Ishikawa (cell line): ENCODE data around the gene NFE2L2.

ENCODE experiments used
- CEBPB ChIP-seq: IDR thresholded peaks from 2 replicates; pipeline ENCODE4 v1.6.1; 2012
- CREB1 ChIP-seq: IDR thresholded peaks from 2 replicates; pipeline ENCODE4 v1.6.1; 2012; ENCODE audit warnings: low read depth
- EGR1 ChIP-seq: IDR thresholded peaks from 2 replicates; pipeline ENCODE4 v1.6.1; 2012
- EP300 ChIP-seq: IDR thresholded peaks from 2 replicates; pipeline ENCODE4 v1.6.1; 2012; ENCODE audit warnings: borderline replicate concordance
- FOXM1 ChIP-seq: IDR thresholded peaks from 2 replicates; pipeline ENCODE4 v1.6.1; 2012; ENCODE audit warnings: low read depth, borderline replicate concordance
- MAX ChIP-seq: IDR thresholded peaks from 2 replicates; pipeline ENCODE4 v1.6.1; 2012
- NFIC ChIP-seq: IDR thresholded peaks from 2 replicates; pipeline ENCODE4 v1.6.1; 2012
- RAD21 ChIP-seq: IDR thresholded peaks from 2 replicates; pipeline ENCODE4 v1.6.1; 2012; ENCODE audit warnings: low read depth
- REST ChIP-seq: IDR thresholded peaks from 2 replicates; pipeline ENCODE4 v1.6.1; 2012; ENCODE audit warnings: low read depth, mild to moderate bottlenecking
- TAF1 ChIP-seq: IDR thresholded peaks from 2 replicates; pipeline ENCODE4 v1.6.1; 2012; ENCODE audit warnings: low read depth, mild to moderate bottlenecking
- TCF12 ChIP-seq: IDR thresholded peaks from 2 replicates; pipeline ENCODE4 v1.6.1; 2012; ENCODE audit warnings: low read depth
- TEAD4 ChIP-seq: IDR thresholded peaks from 2 replicates; pipeline ENCODE4 v1.6.1; 2012
- USF1 ChIP-seq: IDR thresholded peaks from 2 replicates; pipeline ENCODE4 v1.6.1; 2012
- YY1 ChIP-seq: IDR thresholded peaks from 2 replicates; pipeline ENCODE4 v1.6.1; 2012; ENCODE audit warnings: low read depth
- ZBTB7A ChIP-seq: IDR thresholded peaks from 2 replicates; pipeline ENCODE4 v1.6.1; 2012; ENCODE audit warnings: low read depth

NFE2L2 gene

GRCh38 chr2:177212106-177212890 is 52.2 kb downstream of the NFE2L2 start, which contains the start of gene HNRNPA3:
Gene HNRNPA3, plus strand, starts transcription at chr2:177212794. Its CDS starts 6 bp downstream, at chr2:177212800.
- TF ChIP-seq RAD21 (no peak), CREB1 (peak; percentile 90), TAF1 (peak; percentile 75), ZBTB7A (no peak), CEBPB (no peak), MAX (peak; percentile 79), USF1 (peak; percentile 91), TEAD4 (no peak), TCF12 (0 out of 2 replicates have a peak, but pooled peaks have one; percentile 13), EGR1 (no peak; the same call in 1 of the 2 replicates), YY1 (0 out of 2 replicates have a peak, but pooled peaks have one; percentile 8), FOXM1 (peak; percentile 57; the same call in 1 of the 2 replicates), REST (peak; percentile 20; the same call in 1 of the 2 replicates)

GRCh38 chr2:177211576-177212105 is 52.9 kb downstream of the NFE2L2 start:
- TF ChIP-seq USF1 (no peak), MAX (no peak), RAD21 (no peak)

- TF ChIP-seq YY1: no peak
- no peak for TF ChIP-seq USF1
- no peak for TF ChIP-seq TAF1
- TF ChIP-seq REST: no peak
- no peak for TF ChIP-seq TCF12
- TF ChIP-seq CEBPB: no peak
- no peak for TF ChIP-seq CREB1
- no peak for TF ChIP-seq MAX
- no peak for TF ChIP-seq EP300
These were observed 53.4 kb downstream of the NFE2L2 start for GRCh38 chr2:177211169-177211568.

GRCh38 chr2:177207101-177207500 is 57.4 kb downstream of the NFE2L2 start:
- TF ChIP-seq TCF12 (no peak), CREB1 (no peak), EP300 (no peak), TAF1 (no peak), RAD21 (no peak), FOXM1 (no peak), MAX (no peak), REST (no peak), USF1 (no peak), CEBPB (no peak), NFIC (no peak), YY1 (no peak), ZBTB7A (no peak), EGR1 (no peak), TEAD4 (no peak)
